GM23338 (cell line): ENCODE results near the gene TMEM63A. TPM values are rescaled to one million over a fixed set of nuclear protein-coding genes. Genes with fewer than 3 reads are reported as not detected.

ENCODE experiments used
- ATAC-seq: fragments of 200-7000 bp; cut with Tn5 transposase; 3 replicates; pipeline ENCODE4 v1.9.1; 2020
- DNase-seq: peaks from one replicate; pipeline ENCODE4 v3.0.0-alpha.2; 2015; ENCODE audit warnings: low spot score
- H2AFZ ChIP-seq: fragments of 200-600 bp; sonication (generic); 2 replicates; pipeline ENCODE4 v1.8.0; 2016; ENCODE audit warnings: antibody characterized with exemption, mild to moderate bottlenecking, moderate library complexity
- H3F3A ChIP-seq: fragments of 200-600 bp; sonication (generic); replicated peaks from 2 replicates; pipeline ENCODE4 v1.8.0; 2017; ENCODE audit warnings: antibody characterized with exemption, mixed run types, low read depth
- H3K27ac ChIP-seq: fragments of 200-600 bp; sonication (generic); 2 replicates; pipeline ENCODE4 v1.6.1; 2016; ENCODE audit warnings: low read depth
- H3K27me3 ChIP-seq: fragments of 200-600 bp; sonication (generic); 2 replicates; pipeline ENCODE4 v1.8.0; 2016; ENCODE audit warnings: mild to moderate bottlenecking, mixed run types, moderate library complexity; ENCODE audit not compliant: insufficient read depth
- H3K36me3 ChIP-seq: fragments of 200-600 bp; sonication (generic); 2 replicates; pipeline ENCODE4 v1.8.0; 2016; ENCODE audit warnings: mild to moderate bottlenecking; ENCODE audit not compliant: insufficient read depth
- H3K4me1 ChIP-seq: fragments of 200-600 bp; sonication (generic); 2 replicates; pipeline ENCODE4 v1.8.0; 2016; ENCODE audit warnings: mild to moderate bottlenecking, moderate library complexity; ENCODE audit not compliant: insufficient read depth
- H3K4me2 ChIP-seq: fragments of 200-600 bp; sonication (generic); 2 replicates; pipeline ENCODE4 v1.7.1; 2017; ENCODE audit warnings: mixed run types
- H3K4me3 ChIP-seq: fragments of 200-600 bp; sonication (generic); 2 replicates; pipeline ENCODE4 v1.6.1; 2016; ENCODE audit warnings: mixed run types
- H3K79me2 ChIP-seq: fragments of 200-600 bp; sonication (generic); replicated peaks from 2 replicates; pipeline ENCODE4 v1.8.0; 2017; ENCODE audit warnings: mild to moderate bottlenecking; ENCODE audit not compliant: insufficient read depth
- H3K9me2 ChIP-seq: fragments of 200-600 bp; sonication (generic); 2 replicates; pipeline ENCODE4 v1.8.0; 2017; ENCODE audit not compliant: insufficient read depth
- H4K20me1 ChIP-seq: fragments of 200-600 bp; sonication (generic); replicated peaks from 2 replicates; pipeline ENCODE4 v1.8.0; 2017; ENCODE audit warnings: mild to moderate bottlenecking; ENCODE audit not compliant: insufficient read depth
- H3K27ac Mint-ChIP-seq: 2 replicates; pipeline ENCODE4 v1.8.0; 2020; ENCODE audit warnings: inconsistent platforms, mild to moderate bottlenecking, moderate library complexity, mixed read lengths
- H3K27me3 Mint-ChIP-seq: 3 replicates; pipeline ENCODE4 v1.8.0; 2022; ENCODE audit warnings: low read depth, mild to moderate bottlenecking, moderate library complexity, mixed read lengths, inconsistent platforms; ENCODE audit not compliant: insufficient read depth, poor library complexity
- H3K36me3 Mint-ChIP-seq: 3 replicates; pipeline ENCODE4 v1.8.0; 2021; ENCODE audit warnings: low read depth, mild to moderate bottlenecking, inconsistent platforms, moderate library complexity, mixed read lengths
- H3K4me1 Mint-ChIP-seq: 3 replicates; pipeline ENCODE4 v1.8.0; 2020; ENCODE audit warnings: mild to moderate bottlenecking, inconsistent platforms, mixed read lengths
- H3K4me3 Mint-ChIP-seq: 3 replicates; pipeline ENCODE4 v1.8.0; 2021; ENCODE audit warnings: moderate library complexity, mild to moderate bottlenecking, inconsistent platforms, mixed read lengths
- H3K9me3 Mint-ChIP-seq: 3 replicates; pipeline ENCODE4 v1.8.0; 2020; ENCODE audit warnings: moderate library complexity, mild to moderate bottlenecking, inconsistent platforms, mixed read lengths
- ETS1 ChIP-seq: IDR thresholded peaks from 2 replicates; pipeline ENCODE4 v1.6.1; 2016; ENCODE audit warnings: antibody characterized with exemption
- EZH2 ChIP-seq: fragments of 200-600 bp; sonication (generic); IDR thresholded peaks from one replicate; pipeline ENCODE4 v1.8.0; 2017; ENCODE audit warnings: antibody characterized with exemption, mild to moderate bottlenecking, low read depth; ENCODE audit not compliant: unreplicated experiment
- EZH2phosphoT487 ChIP-seq: fragments of 200-600 bp; sonication (generic); IDR thresholded peaks from one replicate; pipeline ENCODE4 v1.8.1; 2018; ENCODE audit warnings: antibody characterized with exemption; ENCODE audit not compliant: unreplicated experiment
- NANOG ChIP-seq: IDR thresholded peaks from 2 replicates; pipeline ENCODE4 v1.6.1; 2016; ENCODE audit warnings: antibody characterized with exemption, borderline replicate concordance
- POLR2AphosphoS5 ChIP-seq: IDR thresholded peaks from 2 replicates; pipeline ENCODE4 v1.6.1; 2016; ENCODE audit warnings: antibody characterized with exemption, low read depth
- ZNF114 ChIP-seq: fragments of 250-450 bp; sonication (Bioruptor Pico); IDR thresholded peaks from 2 replicates; pipeline ENCODE4 v1.5.0; 2020; ENCODE audit warnings: mild to moderate bottlenecking, moderate library complexity
- ZNF331 ChIP-seq: fragments of 250-450 bp; sonication (Bioruptor Pico); IDR thresholded peaks from 2 replicates; pipeline ENCODE4 v1.5.0; 2020; ENCODE audit warnings: low read depth, mild to moderate bottlenecking, moderate library complexity
- ZNF462 ChIP-seq: fragments of 250-450 bp; sonication (Bioruptor Pico); IDR thresholded peaks from 2 replicates; pipeline ENCODE4 v1.5.0; 2020; ENCODE audit warnings: mild to moderate bottlenecking, moderate library complexity
- polyA plus RNA-seq: library from polyadenylated mRNA; unstranded; fragments of >200 nt; fragmentation: Nextera tagmentation; extraction: Ambion mirVana; gene quantifications from 2 replicates; pipeline ENCODE4 v1.2.1, GENCODE V29; 2016
- total RNA-seq: library from RNA; depleted of rRNA; stranded (reverse); fragments of >200 nt; shearing (Covaris generic); gene quantifications from 2 replicates; pipeline ENCODE4 v1.2.3, GENCODE V29; 2014

Gene TMEM63A
- total and polyA plus RNA-seq, 2 experiments from 2014 or later: 31.7 to 76.9 TPM

- TF ChIP-seq EZH2phosphoT487: no peak
- no peak for TF ChIP-seq ZNF114 (CRISPR knock-in tag)
- no peak for TF ChIP-seq EZH2
- no peak for TF ChIP-seq ZNF462 (CRISPR knock-in tag)
- TF ChIP-seq ZNF331 (CRISPR knock-in tag): no peak
- TF ChIP-seq NANOG: no peak
- TF ChIP-seq POLR2AphosphoS5: no peak
- TF ChIP-seq ETS1: no peak
These were observed 55.1 kb downstream of the TMEM63A start (continued) for GRCh38 chr1:225827076-225827475.

GRCh38 chr1:225825607-225826007, 56.6 kb downstream of the TMEM63A start:
- H4K20me1 ChIP-seq: peaks cover 8% of the 10 kb centered on the region
- H3K27ac ChIP-seq: no peak overlapping the region
- H3K27ac Mint-ChIP-seq: no peak overlapping the region
- TF ChIP-seq ZNF462 (CRISPR knock-in tag) (no peak), EZH2phosphoT487 (no peak), NANOG (no peak)

More at GRCh38 chr1:225825607-225826007, 56.6 kb downstream of the TMEM63A start:
- peaks cover 40% of the 10 kb centered on the region for H3K4me1 Mint-ChIP-seq
- 0 out of 2 replicates have a peak, but pooled peaks cover 3% of the 10 kb centered on the region for H3F3A ChIP-seq
- no peaks in the 10 kb centered on the region for H3K27me3 ChIP-seq
- no peak overlapping the region for H2AFZ ChIP-seq
- no peaks in the 10 kb centered on the region for H3K9me3 Mint-ChIP-seq
- no peaks in the 10 kb centered on the region for H3K9me2 ChIP-seq
- H3K36me3 Mint-ChIP-seq: peaks cover 5% of the 10 kb centered on the region; the same call in 2 of the 3 replicates
- H3K79me2 ChIP-seq: peaks cover 33% of the 10 kb centered on the region
- H3K36me3 ChIP-seq: no peaks in the 10 kb centered on the region
- ATAC-seq (peak; percentile 10; the same call in 2 of the 3 replicates), DNase-seq (no peak)
- H3K4me3 Mint-ChIP-seq: no peak overlapping the region
- H3K4me2 ChIP-seq: no peak overlapping the region
- H3K4me1 ChIP-seq: peaks cover 19% of the 10 kb centered on the region
- no peak overlapping the region for H3K4me3 ChIP-seq
- peaks cover 5% of the 10 kb centered on the region for H3K27me3 Mint-ChIP-seq
